Stimulated activated naive CD8-positive, alpha-beta T cell treated with anti-CD3 and anti-CD28 coated beads, Interleukin-15, Interleukin-2, amounts not matched to agents 100 ng/mL and 50 ng/mL, for 24 hours (primary cell): Measurements from ENCODE around the gene ADTRP.

Source experiments
- H3K27ac Mint-ChIP-seq: one replicate; pipeline ENCODE4 v1.8.0; 2021; ENCODE audit warnings: mild to moderate bottlenecking, mixed read lengths
- H3K27me3 Mint-ChIP-seq: one replicate; pipeline ENCODE4 v1.8.0; 2021; ENCODE audit warnings: mixed read lengths
- H3K36me3 Mint-ChIP-seq: one replicate; pipeline ENCODE4 v1.8.0; 2021; ENCODE audit warnings: low read depth, mixed read lengths
- H3K4me1 Mint-ChIP-seq: one replicate; pipeline ENCODE4 v1.8.0; 2021; ENCODE audit warnings: low read depth, mixed read lengths
- H3K4me3 Mint-ChIP-seq: one replicate; pipeline ENCODE4 v1.8.0; 2021; ENCODE audit warnings: mild to moderate bottlenecking, mixed read lengths
- H3K9me3 Mint-ChIP-seq: one replicate; pipeline ENCODE4 v1.8.0; 2021; ENCODE audit warnings: mixed read lengths

Gene ADTRP

GRCh38 chr6:11761744-11762620 lies 16.6 kb downstream of the ADTRP start:
- peaks cover 5% of the 10 kb centered on the region for H3K9me3 Mint-ChIP-seq
- H3K27ac Mint-ChIP-seq = no peak overlapping the region
- no peak overlapping the region for H3K4me3 Mint-ChIP-seq
- peaks cover 38% of the 10 kb centered on the region for H3K4me1 Mint-ChIP-seq
- H3K36me3 Mint-ChIP-seq = no peaks in the 10 kb centered on the region
- H3K27me3 Mint-ChIP-seq = no peaks in the 10 kb centered on the region

DNA sequence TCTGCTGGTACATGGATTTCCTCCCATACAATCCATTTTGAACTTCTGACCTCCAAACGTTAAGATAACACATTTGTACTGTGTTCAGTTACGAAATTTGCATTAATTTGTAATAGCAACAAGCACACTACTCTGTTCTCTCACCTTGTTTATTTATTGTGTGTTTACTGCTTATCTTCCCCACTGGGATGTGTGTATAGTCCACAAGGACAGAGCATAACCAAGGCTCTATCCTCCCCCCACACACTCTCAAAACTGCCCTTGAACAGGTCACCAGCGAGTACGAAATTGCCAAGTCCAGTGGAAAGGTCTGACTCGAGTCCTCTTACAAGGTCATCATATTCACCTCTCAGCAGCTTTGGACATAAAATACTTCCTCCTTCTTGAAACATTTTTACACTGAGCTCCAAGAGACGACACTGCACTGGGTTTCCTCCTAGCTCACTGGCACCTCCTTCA lies 18.6 kb downstream of the ADTRP start:
- no peak overlapping the region for H3K27ac Mint-ChIP-seq
- no peaks in the 10 kb centered on the region for H3K36me3 Mint-ChIP-seq
- H3K4me3 Mint-ChIP-seq = no peak overlapping the region
- H3K4me1 Mint-ChIP-seq = peaks cover 31% of the 10 kb centered on the region
- peaks cover 5% of the 10 kb centered on the region for H3K9me3 Mint-ChIP-seq
- no peaks in the 10 kb centered on the region for H3K27me3 Mint-ChIP-seq

DNA sequence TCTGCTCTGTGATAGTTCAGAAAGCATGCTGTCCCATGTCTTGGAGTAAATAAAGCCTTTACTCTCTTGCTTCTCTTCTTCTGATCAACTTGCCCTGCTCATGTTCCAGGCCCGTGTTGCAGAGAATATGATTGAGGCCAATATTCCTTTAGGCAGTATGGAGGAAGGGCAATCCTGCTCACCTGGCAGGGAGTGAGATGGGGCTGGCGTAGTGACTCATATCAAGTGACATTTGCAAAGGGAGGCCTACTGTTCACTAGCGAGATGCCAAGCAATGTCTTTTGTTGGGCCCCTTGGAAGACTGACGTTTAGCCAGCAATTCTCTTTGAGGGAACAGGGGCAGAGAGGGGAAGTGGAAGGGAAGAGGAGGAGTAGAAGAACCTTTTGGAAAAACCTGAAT lies 19.7 kb downstream of the ADTRP start:
- Mint-ChIP-seq H3K4me1 (peaks cover 23% of the 10 kb centered on the region), H3K27ac (no peak overlapping the region), H3K36me3 (no peaks in the 10 kb centered on the region), H3K4me3 (no peak overlapping the region), H3K27me3 (no peaks in the 10 kb centered on the region), H3K9me3 (peaks cover 5% of the 10 kb centered on the region)

DNA sequence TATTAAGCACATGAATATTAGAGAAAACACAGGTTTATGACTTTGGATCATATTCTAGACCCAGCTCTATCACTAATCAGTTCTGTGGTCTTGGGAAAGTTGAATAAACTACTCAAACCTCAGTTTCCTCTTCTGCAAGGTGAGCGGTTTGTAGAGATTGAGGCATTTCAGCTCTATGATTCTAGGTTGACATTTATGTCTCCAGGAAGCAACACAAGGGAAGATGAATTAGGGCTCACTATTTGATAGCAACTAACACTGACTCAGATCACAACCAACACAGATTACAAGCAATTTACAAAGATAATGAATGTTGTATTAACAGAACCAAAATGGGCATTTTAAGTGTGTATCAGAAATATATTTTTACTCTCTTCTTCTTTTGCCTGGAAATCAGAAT lies 21.9 kb downstream of the ADTRP start:
- no peaks in the 10 kb centered on the region for H3K27me3 Mint-ChIP-seq
- no peaks in the 10 kb centered on the region for H3K36me3 Mint-ChIP-seq
- peaks cover 5% of the 10 kb centered on the region for H3K9me3 Mint-ChIP-seq
- peaks cover 23% of the 10 kb centered on the region for H3K4me1 Mint-ChIP-seq
- no peak overlapping the region for H3K4me3 Mint-ChIP-seq
- H3K27ac Mint-ChIP-seq = no peak overlapping the region

GRCh38 chr6:11756292-11756691 lies 22.3 kb downstream of the ADTRP start:
- Mint-ChIP-seq H3K9me3 (peaks cover 5% of the 10 kb centered on the region), H3K4me3 (no peak overlapping the region), H3K27ac (no peak overlapping the region), H3K27me3 (no peaks in the 10 kb centered on the region), H3K4me1 (peaks cover 23% of the 10 kb centered on the region), H3K36me3 (no peaks in the 10 kb centered on the region)

DNA sequence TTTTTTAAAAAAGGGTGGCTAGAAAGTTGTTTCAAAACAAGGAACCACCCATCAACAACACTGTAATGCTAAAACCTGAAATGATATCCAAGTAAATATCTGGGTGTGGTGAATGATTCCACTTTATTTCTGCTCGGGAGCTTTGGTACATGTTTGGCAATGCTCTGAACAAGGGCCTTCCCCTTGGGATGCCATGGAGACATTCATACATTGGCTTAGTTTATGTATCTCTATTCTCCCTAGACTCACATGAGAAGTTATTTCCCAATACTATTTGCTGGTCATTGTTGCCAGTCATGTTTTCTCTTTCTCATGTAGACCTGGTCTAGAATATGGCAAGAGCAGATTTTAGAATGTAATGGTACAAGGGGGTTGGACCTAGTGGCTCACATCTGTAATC lies 22.9 kb downstream of the ADTRP start:
- H3K27me3 Mint-ChIP-seq = no peaks in the 10 kb centered on the region
- H3K4me3 Mint-ChIP-seq = no peak overlapping the region
- H3K36me3 Mint-ChIP-seq = no peaks in the 10 kb centered on the region
- no peak overlapping the region for H3K27ac Mint-ChIP-seq
- H3K4me1 Mint-ChIP-seq = peaks cover 23% of the 10 kb centered on the region
- H3K9me3 Mint-ChIP-seq = peaks cover 5% of the 10 kb centered on the region

- H3K9me3 Mint-ChIP-seq = peaks cover 5% of the 10 kb centered on the region
- H3K36me3 Mint-ChIP-seq = no peaks in the 10 kb centered on the region
- H3K4me3 Mint-ChIP-seq = no peak overlapping the region
- H3K4me1 Mint-ChIP-seq = peaks cover 23% of the 10 kb centered on the region
- no peaks in the 10 kb centered on the region for H3K27me3 Mint-ChIP-seq
- no peak overlapping the region for H3K27ac Mint-ChIP-seq
Measured at GRCh38 chr6:11754625-11755271, 23.9 kb downstream of the ADTRP start.

GRCh38 chr6:11753798-11754197 lies 24.8 kb downstream of the ADTRP start:
- no peak overlapping the region for H3K27ac Mint-ChIP-seq
- no peaks in the 10 kb centered on the region for H3K36me3 Mint-ChIP-seq
- H3K27me3 Mint-ChIP-seq = no peaks in the 10 kb centered on the region
- peaks cover 5% of the 10 kb centered on the region for H3K9me3 Mint-ChIP-seq
- peaks cover 18% of the 10 kb centered on the region for H3K4me1 Mint-ChIP-seq
- no peak overlapping the region for H3K4me3 Mint-ChIP-seq

GRCh38 chr6:11752360-11752759 lies 26.2 kb downstream of the ADTRP start:
- Mint-ChIP-seq H3K9me3 (peaks cover 3% of the 10 kb centered on the region), H3K27me3 (no peaks in the 10 kb centered on the region), H3K27ac (no peak overlapping the region), H3K4me3 (no peak overlapping the region), H3K36me3 (no peaks in the 10 kb centered on the region), H3K4me1 (peaks cover 14% of the 10 kb centered on the region)

DNA sequence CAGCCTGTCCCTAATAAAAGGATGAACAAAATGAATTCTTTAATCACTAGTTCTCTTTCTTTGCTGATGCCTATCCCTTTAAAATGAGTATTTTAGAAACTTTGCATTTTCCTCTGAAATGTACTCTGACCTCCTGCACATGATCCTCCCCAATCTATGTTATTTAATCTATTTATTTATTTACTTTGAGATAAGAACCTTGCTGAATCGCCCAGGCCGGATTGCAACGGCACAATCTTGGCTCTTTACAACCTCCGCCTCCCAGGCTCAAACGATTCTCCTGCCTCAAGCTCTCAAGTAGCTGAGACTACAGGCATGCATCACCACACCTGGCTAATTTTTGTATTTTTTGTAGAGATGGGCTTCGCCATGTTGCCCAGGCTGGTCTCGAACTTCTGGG lies 27.9 kb downstream of the ADTRP start:
- Mint-ChIP-seq H3K9me3 (no peaks in the 10 kb centered on the region), H3K4me3 (no peak overlapping the region), H3K36me3 (no peaks in the 10 kb centered on the region), H3K27me3 (no peaks in the 10 kb centered on the region), H3K27ac (no peak overlapping the region), H3K4me1 (peaks cover 3% of the 10 kb centered on the region)

DNA sequence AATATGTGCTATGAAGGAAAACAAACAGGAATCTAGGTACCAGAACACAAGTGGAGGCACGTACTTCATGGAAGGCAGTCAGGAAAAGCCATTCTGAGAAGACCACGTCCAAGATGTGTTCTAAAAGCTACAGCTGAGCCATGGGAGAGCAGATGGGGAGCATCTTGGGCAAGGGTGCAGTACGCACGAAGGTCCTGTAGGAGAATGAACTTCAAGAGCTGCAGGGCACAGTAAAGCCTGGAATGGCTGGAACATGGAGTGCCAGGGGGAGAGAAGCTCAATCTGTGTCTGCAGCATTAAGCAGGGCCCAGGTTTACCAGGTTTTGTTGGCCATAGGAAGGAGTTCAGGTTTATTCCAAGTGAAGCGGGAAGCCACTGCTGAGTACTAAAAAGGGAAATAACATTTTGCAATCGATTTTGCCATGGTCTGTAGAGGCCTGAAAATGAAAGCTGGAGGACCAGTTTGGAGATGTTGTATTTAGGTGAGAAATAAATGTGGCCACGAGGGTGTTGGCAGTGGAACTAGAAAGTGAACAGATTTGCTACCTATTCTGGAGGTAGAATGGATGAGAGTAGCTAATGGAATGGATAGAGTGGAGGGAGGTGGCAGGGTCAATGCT lies 29.9 kb downstream of the ADTRP start:
- H3K36me3 Mint-ChIP-seq = no peaks in the 10 kb centered on the region
- H3K4me3 Mint-ChIP-seq = no peak overlapping the region
- no peaks in the 10 kb centered on the region for H3K27me3 Mint-ChIP-seq
- no peak overlapping the region for H3K27ac Mint-ChIP-seq
- peaks cover 5% of the 10 kb centered on the region for H3K9me3 Mint-ChIP-seq
- peaks cover 5% of the 10 kb centered on the region for H3K4me1 Mint-ChIP-seq

GRCh38 chr6:11747021-11747420 lies 31.6 kb downstream of the ADTRP start:
- H3K9me3 Mint-ChIP-seq = peaks cover 5% of the 10 kb centered on the region
- peaks cover 8% of the 10 kb centered on the region for H3K4me1 Mint-ChIP-seq
- H3K27me3 Mint-ChIP-seq = no peaks in the 10 kb centered on the region
- H3K36me3 Mint-ChIP-seq = no peaks in the 10 kb centered on the region
- no peak overlapping the region for H3K27ac Mint-ChIP-seq
- no peak overlapping the region for H3K4me3 Mint-ChIP-seq

- Mint-ChIP-seq H3K9me3 (peaks cover 5% of the 10 kb centered on the region), H3K36me3 (no peaks in the 10 kb centered on the region), H3K27me3 (no peaks in the 10 kb centered on the region), H3K27ac (no peak overlapping the region), H3K4me3 (no peak overlapping the region), H3K4me1 (peaks cover 31% of the 10 kb centered on the region)
Measured at GRCh38 chr6:11744753-11745152, 33.9 kb downstream of the ADTRP start.

DNA sequence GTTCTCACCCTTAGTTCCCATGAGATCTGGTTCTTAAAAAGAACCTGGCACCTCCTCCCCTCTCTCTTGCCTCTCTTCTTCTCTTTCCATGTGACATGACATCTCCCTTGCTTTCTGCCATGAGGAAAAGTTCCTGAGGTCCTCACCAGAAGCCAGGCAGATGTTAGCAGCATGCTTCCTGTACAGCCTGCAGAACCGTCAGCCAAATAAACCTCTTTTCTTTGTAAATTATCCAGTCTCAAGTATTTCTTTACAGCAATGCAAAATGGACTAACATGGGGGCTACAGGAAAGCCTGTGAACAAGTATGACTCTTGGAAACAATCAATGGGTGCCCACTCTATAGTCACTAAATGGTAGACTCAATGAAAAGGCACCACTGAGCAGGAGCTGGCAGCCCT lies 34.5 kb downstream of the ADTRP start:
- Mint-ChIP-seq H3K36me3 (no peaks in the 10 kb centered on the region), H3K4me3 (no peak overlapping the region), H3K9me3 (peaks cover 5% of the 10 kb centered on the region), H3K4me1 (peaks cover 37% of the 10 kb centered on the region), H3K27me3 (no peaks in the 10 kb centered on the region), H3K27ac (no peak overlapping the region)

DNA sequence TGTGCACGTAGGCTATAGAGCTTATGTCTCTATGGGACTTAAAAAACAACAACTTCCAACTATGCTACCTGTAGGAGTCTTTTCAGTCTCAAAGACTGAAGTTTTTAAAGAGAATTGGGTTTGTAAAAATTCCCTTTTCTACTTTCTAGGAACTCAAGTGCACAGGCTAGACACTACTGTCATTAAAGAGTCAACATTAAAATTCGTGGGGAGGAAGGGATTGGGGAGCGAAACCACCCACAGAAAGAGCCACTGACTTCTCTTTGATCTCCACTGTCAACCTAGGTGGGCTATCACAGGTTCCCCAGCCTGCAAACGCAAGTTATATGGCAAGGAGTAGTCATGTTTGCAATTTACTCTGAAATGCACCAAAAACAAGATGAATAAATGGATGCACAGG lies 37.7 kb downstream of the ADTRP start:
- Mint-ChIP-seq H3K27ac (no peak overlapping the region), H3K4me3 (no peak overlapping the region), H3K27me3 (no peaks in the 10 kb centered on the region), H3K9me3 (peaks cover 5% of the 10 kb centered on the region), H3K4me1 (peaks cover 47% of the 10 kb centered on the region), H3K36me3 (no peaks in the 10 kb centered on the region)
